CD4-positive, alpha-beta T cell treated with Interleukin-17A for 4 hours (primary cell): ENCODE measurements around the gene HDAC4.
"Not testable (repeated sequence)": the region's sequence is repeated elsewhere in the genome, so short reads cannot be mapped to it uniquely, and the experiment has no call there.

Experiments
- DNase-seq: peaks from one replicate; pipeline ENCODE4 v3.0.0-alpha.2; 2020; ENCODE audit warnings: mixed read lengths

HDAC4 gene

DNA sequence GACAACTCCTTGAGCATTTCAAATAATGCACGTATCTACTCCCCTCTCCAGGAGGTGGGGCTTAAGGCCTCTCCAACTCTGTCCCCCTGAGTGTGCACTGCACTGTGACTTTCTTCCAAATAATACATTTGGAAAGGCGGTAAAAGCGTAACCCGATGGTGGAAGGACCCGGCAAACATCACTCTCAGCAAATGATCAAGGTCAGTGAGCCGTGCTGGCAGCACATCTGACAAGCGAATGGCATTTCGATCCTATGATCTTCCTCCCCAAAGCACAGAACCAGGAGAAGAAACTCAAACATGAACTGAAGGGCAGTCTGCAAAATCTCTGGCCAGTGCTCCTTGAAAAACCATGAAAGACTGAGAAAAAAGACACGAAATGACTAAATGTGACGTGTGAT is 344.2 kb downstream of the HDAC4 start:
- no peak for DNase-seq

DNA sequence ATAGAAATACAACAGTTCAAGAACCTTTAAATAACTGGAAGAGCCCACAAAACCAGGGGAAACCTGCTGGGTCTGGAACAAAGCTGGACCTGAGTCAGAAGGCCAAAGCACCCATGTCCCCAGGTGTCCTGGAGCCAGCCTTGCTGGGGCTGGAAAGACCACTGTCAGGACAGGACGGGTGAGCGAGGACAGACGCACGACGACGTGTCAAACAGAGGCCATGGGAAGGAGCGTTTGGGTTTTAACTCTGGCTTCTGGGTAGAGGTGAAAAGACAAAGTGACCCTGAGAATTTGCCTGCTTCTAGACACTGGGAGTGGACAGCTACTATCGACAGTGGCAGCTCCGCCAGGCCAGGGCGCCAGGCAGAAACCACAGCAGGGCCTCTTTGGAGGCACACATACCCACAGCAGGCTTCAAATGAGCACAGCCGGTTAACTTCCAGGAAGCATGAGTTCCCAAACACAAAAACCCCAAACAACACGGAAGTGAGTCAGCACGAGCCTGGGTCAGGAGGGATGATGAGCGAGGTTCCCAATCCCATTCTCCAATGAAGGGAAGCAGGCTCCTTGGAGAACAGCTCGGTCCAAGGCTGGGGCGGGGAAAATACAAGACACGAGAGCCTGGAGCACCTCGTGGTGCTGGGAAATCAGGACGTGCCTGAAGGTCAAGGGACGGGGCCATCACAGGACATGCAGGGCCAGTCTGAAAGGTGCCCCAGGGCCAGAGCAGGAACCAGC is 344.9 kb downstream of the HDAC4 start:
- DNase-seq: no peak

DNA sequence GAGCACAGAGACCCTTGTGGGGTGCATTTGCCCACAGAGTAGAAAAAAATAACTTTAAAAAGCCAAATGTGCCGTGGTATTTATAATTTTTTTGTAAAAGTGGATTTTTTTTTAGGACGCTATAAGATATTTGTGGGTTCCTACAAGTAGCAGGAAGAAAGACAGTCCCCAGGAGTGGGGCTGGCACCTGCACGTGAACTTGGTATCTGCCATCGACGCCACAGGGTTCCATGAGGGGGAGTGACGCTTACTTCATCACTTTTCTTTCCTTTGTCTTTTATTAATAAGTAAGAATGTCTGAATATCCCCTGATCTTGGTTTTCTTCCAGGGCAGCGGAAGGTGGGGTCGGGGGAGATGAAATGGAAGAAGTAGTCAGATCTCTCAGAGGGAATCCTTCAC is 345.9 kb downstream of the HDAC4 start:
- no peak for DNase-seq

DNA sequence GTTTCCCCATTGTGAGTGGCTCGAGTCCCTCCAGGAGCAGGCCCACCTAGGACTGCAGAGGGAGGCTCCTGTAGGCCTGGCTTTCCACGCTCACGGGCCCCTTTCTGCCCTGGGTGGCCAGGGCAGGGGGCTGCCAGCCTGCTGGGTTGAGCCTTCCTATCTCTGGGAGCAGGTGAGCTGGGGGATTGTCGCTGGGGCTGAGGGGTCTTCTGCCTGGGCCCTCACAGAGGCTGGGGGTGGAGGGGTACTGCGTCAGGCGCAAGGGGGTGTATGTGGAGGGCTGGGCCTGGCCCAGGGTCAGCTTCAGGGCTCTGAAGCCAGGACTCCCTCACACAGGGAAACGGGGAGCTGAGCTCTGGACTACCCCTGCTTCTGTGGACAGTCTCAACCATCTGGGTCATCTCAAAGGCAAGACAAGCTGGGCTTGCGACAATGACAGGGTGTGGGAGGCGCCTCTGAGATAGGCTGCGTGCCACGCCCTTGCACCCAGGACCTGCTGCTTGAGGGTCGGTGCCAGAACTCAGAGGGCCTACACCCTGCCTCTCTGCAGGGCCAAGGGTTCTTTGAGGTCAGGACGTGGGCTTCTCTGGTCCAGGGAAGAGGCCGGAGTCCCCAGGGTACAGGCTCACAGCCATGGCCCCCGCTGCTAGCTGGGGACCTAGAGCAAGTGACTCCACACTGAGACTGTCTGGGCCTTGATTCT is 346.9 kb downstream of the HDAC4 start:
- no peak for DNase-seq

DNA sequence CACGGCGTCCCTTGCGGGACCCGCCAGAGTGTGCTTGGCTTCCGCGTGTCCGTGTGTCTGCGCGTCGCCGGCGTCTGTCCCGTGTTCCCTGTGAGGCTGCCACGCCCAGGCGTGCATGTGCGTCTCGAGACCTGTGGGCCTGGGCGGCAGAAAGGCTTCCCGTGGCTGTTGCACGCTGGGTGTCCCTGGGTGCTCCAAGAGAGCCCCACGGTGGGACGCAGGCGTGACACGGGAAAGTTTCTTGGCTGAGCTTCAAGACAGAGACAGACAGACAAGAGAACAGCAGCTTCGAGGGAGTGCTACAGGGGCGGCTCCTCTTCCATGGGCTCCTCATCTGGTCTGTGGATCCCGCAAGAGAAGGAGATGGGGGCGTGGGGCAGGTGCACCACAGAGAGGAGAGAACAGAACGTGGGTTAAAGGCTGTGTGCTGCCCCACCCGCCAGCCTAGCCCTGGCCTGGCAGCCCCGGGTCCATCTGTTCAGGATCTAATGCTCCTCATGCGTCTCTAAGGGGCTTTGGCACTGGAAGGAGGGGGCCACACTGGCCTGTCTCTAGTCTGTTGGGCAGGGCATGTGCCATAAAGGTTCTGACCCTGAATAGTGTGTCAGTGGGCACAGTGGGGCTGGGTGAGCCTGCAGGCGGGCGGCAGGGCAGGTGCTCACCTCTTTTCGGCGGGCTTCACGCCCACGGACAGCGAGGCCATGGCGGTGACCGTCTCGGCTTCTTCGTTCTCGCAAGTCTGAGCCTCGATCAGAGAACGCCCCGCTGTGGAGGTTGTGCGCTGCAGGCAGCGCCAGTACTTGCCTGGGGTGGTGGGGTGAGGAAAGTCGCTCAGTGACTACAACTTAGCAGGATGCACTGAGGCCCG is 347.8 kb downstream of the HDAC4 start:
- DNase-seq: no peak

DNA sequence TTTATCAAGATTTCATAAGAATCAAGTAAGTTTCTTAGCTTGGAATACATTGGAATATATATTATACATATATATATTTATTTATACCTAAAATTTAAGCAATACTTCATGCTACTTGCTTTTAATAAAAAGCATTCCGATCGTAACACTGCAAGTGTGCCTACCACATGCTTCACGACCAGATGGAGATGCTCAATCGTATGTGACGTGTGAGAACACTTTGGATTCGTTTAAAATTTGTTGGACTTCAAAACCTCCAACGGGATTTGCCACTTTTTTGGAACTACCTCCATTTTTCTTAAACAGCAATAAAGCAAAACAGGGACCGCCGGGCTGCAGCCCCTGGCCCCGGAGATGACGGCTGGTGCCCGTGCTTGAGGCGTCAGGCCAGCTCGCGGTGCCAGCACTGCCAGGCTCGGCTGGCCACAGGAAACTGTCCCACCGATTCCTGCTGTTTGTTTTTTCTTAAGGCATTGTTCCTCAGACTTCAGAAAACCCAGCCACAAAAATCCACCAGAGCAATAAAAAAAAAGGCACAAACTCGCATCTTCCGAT is 348.9 kb downstream of the HDAC4 start:
- DNase-seq: no peak

DNA sequence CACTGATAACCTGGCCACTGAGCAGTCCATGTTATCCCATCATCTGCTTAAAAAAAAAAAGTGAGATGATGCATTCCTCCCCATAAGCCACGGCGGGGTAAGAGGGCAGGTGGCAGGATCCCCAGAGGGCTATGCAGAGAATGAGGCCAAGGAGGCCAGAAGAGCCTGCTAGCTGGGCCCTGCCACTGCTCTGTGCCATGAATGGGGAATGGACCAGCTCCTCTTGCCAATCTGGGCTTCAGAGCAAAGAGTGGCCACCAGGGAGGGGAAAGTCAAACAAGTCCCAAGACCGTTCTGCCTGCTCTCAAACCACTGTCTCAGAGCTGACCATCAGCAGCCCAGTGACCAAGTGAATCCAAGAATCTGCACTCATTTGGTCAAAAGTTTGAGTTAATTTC is 350.6 kb downstream of the HDAC4 start:
- no peak for DNase-seq

DNA sequence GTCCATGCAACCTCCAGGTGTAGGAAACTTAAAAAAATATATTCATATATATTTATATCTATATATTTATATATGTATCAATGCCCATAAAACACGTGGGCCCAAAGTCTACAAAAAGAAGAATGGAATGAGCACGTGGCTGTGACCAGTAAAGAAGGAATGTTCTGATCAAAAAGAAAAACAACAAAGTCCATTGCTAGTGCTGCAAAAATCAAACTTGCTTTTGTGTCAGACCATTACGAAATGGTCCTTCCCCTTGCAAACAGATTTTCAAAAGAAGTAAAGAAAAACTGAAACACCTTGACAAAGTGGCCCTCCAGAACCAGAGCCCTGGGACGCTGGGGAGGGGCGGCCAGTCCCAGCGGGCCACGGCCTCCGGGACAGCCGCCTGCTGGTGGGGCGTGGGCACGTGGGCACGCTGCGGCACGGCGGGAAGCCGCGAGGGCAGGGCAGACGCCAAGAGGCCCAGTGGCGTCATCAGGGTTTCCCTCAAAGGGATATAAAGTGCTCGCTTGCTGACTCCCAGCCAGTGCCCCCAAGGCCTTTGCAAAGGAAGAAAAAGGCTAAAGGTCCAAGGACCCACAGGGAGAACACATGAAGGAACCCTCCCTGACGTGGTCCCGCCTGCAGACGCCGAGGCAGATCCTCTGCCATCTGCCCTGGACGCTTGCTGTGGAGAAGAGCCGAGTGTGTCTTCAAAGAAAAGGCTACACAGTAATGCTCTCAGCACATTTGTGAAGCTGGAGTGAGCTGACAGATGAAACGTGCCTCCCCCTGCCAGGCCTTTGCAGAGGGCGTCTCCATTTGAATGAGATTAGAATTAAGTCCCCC is 351.2 kb downstream of the HDAC4 start:
- no peak for DNase-seq

DNA sequence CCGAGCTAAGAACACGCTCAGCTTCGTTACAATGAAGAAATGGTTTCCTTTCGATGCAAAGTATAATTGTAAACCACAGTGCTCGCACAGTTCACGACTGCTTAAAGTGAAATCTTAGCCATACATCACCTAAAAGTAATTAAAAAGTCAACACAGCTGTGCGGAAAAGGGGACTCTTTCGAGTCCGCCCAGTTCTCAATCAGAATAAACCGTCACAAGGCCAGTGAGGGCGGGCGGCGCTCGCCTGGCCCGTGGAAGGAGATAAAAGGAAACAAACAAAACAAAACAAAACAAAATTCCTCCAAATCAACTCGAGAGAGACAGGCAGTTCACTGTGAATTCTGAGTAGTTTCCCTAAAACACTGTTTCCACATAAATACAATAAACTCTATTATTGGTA is 352.1 kb downstream of the HDAC4 start:
- DNase-seq: no peak

DNA sequence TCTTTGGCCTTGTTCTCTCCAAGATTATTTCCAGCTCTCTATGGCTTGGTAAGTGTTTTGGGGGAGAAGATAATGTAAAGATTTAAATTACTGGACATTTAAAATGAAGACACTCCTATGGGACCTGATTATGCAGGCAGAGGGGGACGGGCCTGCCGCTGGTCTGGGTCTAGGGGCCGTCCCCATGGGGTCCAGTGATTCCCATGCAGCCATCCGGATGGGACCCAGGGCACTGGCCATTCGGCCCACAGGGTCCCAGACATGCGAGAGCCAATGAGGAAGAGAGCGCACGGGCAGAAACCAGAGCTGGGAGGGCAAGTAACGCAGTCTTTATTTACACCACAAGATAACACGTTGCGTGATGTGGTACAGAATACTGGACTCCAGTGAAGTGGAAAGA is 353.0 kb downstream of the HDAC4 start:
- no peak for DNase-seq

DNA sequence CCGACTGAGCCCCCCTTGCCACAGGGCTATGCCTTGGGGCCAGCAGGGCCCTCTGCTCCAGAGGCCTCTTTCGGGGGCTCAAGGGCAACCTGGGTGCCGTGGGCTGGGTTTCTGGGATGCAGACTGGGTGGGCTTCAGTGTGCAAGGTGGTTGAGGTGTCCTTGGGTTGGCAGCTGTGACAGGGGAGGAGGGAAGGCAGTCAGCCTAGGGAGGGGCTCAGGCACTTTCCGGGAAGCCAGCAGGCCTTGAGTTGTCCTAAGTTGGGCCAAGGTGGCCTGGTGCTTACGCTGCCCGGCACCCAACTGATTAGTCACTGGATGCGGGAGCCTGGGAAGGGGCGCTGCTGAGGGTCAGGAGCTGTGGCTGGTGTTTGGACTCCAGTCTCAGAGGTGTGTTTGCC is 353.4 kb downstream of the HDAC4 start:
- no peak for DNase-seq

DNA sequence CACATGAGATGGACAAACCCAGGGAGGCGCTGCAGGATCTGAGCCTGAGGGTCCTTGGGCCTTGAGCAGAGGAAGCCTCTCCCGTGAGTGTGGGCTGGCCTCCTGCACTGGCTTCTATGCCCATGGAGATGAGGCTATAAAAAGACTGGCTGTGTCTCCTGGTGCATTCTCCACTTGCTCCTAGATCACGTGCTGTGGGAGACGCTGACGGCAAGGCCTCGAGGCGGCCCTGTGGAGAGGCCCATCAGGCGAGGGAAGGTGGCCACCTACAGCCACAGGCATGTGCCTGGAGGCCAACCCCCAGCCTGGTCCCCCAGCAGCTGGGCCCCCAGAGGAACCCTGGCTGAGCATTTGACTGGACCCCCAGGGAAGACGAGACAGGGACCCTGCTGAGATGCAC is 354.0 kb downstream of the HDAC4 start:
- DNase-seq: no peak

DNA sequence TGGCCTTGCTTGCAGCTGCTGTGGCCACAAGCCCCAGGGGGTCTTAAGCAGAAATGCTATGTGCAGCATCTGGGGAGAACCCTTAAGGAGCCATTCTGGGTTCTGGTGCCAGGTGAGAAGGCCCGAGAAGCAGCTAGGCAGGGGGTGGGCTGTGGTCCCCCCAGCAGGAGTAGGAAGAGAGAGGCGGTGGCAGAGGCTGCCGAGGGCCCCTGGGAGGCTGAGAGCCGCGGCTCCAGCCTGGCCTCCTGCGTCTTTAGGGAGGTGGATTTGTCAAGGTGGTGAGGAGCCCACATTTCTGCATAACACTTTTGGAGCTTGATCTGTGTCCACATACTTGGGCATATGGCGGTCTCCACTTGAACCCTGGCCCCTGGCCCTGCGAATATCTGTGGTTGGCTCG is 356.5 kb downstream of the HDAC4 start:
- DNase-seq: no peak

DNA sequence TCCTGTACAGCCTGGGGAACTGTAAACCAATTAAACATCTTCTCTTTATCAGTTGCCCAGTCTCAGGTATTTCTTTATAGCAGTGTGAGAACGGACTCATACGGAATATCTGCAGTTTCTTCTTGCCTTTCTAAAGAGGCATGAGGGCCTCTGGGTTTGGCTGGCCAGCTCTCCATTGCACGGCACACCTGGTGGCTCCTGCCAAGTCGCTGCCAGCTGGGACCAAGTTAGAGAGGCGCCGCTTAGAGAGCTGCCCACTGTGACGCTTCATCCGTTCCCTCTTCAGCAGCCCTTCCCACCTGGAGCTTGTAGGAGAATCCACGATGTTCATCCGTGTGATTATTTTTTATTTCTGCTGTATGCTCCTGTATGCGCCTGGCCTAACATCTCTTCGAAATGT is 357.5 kb downstream of the HDAC4 start:
- no peak for DNase-seq

DNA sequence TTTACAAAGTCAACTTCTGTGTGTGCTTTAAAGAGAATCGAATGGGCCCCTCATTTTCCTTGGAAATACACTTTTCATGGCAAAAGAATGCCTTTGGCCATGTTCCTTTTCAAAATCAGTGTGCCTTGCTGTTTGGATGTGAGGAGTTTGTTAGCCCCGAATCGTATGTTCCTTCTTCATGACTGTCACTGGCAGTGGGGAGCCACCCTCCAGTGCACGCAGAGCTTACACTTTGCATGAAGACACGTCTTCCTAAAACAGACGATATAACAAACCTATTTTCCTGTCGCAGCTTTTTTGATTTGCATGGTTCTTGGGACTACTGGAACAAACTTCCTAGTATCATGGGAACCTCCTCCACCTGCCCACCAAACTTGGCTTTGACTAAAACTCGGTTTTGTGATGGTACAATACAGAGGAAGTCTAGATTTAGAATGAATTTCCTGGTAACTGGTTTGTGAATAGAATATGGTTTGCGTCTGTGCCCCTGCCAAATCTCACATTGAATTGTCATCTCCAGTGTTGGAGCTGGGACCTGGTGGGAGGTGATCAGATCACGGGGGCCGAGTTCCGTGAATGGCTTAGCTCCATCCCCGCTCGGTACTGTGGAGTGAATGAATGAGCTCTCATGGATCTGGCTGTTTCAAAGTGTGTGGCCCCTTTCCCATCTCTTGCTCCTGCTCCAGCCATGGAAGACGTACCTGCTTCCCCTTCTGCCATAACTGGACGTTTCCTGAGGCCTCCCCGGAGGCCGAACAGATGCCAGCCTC is 358.1 kb downstream of the HDAC4 start:
- no peak for DNase-seq

DNA sequence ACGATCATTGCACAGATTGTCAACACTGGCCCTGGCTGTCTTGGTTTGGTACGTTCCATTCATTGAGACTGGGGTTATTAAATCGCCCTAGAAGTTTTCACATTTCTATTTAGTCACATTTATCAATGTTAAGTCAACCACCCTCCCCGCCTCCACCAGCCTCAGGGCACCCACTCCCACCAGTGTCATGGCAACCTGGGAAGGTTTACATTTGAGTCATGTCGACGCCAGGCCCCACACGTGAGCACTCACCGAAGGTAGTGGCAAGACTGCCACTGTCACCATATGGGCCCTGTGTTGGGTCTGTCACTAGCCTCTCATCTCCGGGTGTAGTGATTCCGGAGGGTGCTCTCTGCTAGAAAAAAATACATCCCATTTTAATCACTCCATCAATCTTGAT is 358.8 kb downstream of the HDAC4 start:
- no peak for DNase-seq

DNA sequence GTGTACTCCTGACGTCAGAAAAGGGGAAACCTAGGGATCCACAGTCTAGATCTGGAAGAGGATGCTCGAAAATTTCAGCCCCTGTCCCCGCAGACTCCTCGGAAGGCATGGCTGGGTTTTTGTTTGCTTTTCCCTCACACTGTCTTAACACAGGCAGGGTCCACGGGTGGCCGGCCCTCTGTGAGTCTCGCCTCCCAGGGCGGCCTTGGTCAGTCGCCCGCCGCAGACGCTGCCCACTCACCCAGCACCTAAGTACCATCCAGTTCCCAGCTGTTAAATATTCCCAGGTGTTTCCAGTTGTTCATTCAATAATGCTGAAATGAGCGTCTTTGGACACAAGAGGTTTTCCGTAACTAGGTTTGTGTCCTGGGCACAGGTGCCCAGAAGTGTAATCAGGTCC is 359.8 kb downstream of the HDAC4 start:
- DNase-seq: no peak

DNA sequence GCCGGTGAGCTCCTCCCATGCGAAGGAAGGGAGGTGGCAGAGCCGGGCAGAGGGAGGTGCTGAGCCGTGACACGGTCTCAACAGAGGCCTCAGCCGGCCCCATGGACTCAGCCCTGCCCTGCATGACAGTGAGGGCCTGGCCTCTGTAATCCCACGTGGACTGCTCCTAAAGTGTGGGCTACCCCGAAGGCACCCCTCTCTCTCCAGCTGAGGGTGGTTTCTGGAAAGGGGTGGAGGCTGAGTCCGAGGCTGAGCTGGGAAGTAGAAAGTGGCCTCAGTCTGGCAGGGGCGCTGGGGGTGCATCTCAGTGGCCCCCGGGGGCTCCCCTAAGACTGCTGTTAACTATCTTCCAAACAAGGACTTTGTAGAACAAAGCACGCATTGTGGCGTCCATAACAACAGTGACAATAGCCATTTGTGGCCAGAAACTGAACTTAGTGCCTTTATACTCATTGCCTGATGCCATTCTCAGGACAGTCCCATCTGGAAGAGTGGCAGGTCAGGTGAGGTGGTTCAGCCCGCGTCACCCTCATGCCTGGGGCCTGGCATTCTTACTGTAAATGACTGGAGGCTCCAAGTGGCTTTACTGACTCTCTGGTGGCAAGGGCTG is 360.6 kb downstream of the HDAC4 start:
- no peak for DNase-seq

DNA sequence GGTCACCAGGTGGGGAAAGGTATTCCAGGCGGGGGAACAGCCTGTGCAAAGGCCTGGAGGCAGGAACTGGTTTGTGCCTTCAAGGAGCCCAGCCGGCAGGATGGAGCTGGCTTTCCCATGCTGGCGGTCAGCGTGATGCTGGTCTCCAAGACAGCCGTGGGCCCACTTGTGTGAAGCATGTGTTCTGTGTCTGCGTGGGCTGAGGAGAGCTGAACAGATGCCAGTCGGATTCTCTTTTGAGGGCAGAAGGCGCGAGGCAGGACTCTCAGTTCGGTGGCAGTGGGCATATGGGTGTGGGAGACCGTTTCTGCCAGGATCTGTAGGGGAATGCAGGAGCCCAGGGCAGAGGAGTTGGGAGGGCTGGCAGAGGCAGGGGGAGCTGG is 361.4 kb downstream of the HDAC4 start:
- no peak for DNase-seq

DNA sequence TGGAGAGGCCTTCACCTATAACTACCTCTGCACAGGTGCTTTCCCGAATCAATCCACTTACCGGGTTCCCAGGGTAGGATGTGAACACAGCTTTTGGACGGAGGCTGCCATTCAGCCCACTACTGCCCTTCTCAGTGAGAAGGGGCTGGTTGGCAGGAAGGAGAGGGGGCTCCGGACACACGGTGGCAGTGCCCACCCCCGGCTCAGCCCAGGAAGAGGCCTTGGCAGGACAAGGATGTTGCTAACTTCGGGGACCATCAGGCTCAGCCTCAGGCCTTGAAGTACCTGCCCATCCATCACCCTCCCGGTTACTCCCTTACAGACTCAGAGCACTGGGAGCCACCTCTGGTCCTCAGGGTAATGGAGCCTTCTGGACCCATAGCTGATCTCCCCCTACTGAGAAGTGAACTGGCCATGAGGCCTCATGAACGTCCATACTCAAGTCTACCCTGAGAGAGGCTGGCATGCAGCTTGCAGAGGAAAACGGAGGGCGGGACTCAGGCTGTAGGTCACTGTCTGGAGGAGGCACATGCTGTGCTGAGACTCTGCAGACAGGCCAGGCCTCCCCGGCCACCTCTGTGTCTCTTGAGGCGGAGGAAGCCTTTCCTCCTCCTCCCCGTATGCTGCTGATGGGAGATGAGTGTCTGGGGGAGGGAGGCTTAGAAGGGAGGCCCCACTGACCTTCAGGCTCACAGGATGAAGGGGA is 361.9 kb downstream of the HDAC4 start:
- no peak for DNase-seq

DNA sequence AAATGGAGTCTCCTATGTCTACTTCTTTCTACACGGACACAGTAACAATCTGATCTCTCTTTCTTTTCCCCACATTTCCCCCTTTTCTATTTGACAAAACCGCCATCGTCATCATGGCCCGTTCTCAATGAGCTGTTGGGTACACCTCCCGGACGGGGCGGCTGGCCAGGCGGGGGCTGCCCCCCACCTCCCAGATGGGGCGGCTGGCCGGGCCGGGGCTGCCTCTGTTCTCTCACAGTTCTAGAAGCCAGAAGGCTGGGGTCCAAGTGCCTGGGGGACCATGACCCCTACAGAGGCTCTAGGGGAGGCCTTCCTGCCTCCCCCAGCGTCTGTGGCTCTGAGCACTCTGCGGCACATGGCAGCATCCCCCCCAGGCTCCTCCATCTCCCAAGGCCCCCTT is 362.5 kb downstream of the HDAC4 start:
- not testable (repeated sequence) for DNase-seq
